ENCODE results near the gene SGPP2.
"Not testable (repeated sequence)": the region's sequence is repeated elsewhere in the genome, so short reads cannot be mapped to it uniquely, and the experiment has no call there.

Gene SGPP2

DNA sequence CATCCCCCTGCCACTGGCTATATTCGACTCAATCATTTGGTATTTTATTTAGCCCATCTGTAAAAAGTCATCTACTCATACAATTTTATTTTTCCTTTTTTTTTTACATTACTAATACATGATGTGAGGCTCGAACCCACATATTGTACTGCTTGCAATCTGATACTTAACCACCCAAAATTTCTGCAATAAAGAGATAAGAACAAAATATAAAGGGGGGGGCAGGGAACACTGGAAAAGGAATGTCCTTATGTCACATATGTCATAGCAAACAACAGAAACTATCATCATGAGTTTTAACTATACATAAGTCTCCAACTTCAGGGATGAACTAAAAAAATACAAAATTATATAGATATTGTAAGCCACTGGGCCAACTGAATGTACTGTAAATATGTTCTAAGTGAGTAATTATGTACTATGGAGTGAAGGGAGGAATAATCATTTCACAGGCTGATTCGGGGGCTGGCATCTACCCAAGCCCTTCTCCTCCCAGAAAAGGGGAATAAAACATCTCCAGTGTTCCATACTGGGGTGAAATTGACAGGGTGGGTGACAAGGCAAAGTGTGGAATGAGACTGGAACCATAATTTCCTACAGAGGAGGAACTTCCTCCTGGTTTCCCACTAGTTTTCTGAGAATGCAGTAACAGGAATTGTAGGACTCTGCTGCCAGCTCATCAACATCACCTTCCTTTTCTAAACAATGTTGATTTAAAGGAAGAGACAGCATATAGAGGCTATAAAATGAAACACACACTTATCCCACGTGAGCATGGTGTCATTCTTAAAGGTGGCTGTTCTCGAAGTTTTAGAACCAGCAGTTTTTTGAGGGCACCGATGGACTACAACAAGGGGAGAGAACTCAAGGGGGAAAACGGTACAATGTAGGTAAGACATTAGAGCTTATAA is 152.1 kb downstream of the SGPP2 start:
- DNase-seq (ENCODE audit: low read depth), result no peak

DNA sequence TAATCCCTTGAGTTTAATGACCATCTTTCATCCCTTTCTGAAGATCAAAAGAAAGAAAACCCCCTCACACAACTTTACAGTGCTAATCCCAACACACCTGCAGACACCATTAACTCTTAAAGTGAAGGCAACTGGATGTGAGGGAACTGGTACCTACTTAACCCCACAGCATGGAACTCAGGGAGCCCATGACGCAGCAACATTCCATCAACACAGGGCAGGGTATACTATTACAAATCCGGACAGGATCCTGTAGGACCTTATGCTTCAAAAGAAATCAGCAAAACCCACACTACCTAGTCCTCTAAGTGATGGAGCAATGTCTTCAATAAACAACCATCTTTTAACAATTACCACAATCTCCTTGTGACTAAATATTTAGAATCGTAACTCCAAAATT is 153.0 kb downstream of the SGPP2 start:
- no peak for DNase-seq (ENCODE audit: low read depth)

- DNase-seq (ENCODE audit: low read depth), result no peak
Measured at GRCh38 chr2:222582928-222583327, 158.6 kb downstream of the SGPP2 start.

DNA sequence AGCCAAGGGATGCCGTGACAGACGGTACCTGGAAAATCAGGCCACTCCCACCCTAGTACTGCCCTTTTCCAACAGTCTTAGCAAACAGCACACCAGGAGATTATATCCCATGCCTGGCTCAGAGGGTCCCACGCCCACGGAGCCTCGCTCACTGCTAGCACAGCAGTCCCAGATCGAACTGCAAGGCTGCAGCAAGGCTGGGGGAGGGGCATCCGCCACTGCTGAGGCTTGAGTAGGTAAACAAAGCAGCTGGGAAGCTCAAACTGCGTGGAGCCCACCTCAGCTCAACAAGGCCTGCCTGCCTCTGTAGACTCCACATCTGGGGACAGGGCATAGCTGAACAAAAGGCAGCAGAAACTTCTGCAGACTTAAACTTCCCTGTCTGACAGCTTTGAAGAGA is 160.2 kb downstream of the SGPP2 start:
- not testable (repeated sequence) for DNase-seq (ENCODE audit: low read depth)

DNA sequence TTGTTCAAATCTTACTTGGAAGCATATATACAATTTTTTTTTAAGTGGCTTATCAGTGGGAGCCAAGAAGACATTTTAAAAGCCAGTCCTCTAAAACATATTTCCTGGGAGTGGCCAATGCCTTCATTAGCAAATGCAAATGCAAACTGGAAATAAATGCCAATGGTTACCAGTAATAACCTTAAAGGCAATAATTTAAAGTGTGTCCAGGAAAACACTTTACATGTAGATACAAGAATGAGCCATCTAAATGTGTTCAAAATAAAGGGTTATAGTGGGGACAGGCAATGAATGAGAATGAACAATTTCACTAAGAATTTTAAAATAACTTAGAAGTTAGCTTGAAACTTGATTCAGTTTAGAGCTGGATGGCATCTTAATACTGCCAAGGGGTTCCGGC is 167.3 kb downstream of the SGPP2 start:
- DNase-seq (ENCODE audit: low read depth), result no peak

- no peak for DNase-seq (ENCODE audit: low read depth)
Measured at GRCh38 chr2:222592176-222592575, 167.8 kb downstream of the SGPP2 start.

DNA sequence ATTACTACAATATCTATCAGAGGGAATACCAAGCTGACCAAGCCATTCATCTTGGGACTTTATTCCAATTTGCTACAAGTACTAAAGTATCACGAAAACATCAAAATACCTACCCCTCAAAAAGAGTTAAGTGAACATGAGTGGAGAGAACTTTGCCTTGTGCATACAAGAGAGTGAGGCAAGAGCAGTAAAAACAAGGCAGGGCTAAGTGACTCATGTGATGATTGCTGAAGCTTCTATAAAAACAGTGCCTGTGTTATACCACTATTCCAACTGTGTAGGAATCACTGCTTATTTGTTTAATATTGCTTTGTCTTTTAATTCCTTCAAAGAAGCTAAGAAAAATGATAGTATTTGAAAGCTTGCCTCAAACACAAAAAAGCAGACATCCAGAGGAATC is 170.3 kb downstream of the SGPP2 start:
- DNase-seq (ENCODE audit: low read depth), result peak; percentile 55

DNA sequence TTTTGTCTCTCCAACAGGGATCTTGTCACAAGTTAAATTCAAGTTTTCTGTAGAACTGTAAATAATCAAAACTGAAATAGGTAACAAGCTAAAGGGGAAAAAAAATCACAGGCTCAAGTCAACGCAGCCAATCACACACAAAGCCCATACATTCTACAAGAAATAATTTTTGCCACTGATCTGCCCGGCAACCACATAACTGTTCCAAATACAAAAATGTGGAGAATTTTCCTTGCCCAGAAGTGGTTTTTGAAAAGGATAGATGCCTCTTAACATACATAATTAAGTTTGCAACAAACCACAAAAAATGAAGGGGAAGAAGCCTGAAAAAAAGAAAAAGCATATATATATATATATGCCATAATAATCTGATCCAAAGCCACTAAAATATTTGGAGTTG is 171.2 kb downstream of the SGPP2 start:
- DNase-seq (ENCODE audit: low read depth), result no peak

DNA sequence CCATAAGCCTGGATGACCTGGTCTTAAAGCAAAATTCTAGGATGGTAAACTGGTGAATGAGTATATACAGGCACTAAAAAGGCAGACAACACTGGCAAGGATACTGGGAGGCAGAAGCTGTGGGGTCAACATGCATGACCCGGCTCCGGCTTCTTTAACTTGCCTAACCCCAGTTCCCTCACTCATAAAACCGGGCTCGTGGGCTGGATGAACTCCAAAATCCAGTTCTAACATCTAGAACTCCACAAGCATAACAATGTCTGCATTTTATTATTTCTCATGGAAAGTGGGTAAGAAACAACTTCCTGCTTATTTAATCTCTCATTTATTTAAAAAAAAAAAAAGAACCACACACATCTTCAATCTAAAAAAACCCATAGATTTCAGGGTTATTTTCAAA is 174.3 kb downstream of the SGPP2 start:
- DNase-seq (ENCODE audit: low read depth), result no peak

DNA sequence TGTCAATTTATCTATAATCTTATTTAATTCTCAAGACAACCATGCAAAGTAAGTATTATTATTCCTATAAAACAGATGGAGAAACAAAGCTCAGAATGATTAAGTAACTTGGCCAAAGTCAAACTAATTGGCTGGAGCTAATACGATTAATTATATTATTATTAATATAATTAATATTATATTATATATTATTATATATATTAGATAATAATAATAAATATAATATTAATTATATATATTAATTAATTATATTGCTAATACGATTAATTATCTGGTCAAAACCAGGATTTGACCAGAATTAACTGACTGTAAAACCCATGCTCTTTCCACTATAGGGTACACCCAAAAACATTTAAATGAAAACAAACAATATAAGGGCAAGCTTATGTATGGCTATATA is 179.2 kb downstream of the SGPP2 start:
- DNase-seq (ENCODE audit: low read depth), result no peak

DNA sequence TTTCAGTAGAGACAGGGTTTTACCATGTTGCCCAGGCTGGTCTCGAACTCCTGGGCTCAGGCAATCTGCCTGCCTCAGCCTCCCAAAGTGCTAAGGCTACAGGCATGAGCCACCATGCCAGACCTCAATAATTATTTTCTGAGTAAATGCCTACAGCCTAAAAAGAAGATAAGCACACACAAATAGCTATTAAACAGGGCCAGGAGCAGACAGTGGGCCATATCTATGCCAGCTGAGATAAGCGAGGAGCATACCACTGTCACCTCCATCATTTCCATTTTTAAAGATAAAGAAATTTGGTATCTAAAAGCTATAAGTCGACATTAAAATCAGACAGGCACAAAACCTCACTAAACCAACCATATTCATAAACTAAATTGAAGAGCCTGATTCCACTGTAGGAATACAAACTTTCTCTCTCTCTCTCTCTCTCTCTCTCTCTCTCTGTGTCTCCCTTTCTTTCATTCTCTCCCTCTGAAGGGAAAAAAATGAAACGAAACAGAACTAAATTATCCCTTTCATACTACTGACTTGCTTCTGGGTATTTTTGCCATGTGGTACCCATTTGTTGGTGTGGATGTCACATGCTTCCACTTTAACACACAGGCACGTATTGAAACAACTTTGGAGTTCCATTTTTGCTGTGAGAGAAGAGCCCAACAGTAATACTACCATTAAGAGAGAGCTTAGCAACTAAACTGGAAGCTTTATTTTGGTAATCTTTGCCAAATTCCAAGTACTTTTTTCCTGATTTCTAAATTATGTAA is 180.6 kb downstream of the SGPP2 start:
- no peak for DNase-seq (ENCODE audit: low read depth)

DNA sequence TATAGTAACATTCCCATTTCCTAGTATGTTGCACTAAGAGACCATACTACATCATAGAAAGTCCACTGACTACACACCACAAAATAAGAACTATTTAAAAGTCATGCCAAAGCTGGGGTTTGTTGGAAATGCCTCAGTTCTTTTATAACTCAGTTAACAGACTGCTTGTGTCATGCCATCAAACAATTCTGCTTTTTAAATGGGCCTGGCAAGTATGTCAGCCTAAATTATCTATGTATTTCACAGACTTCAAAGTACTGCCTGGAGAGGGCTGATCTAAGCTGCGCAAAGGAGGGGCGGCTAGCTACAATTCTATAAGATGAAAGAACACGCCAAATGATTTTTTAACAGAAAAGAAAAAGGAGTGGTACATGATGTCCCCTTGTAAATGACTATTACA is 182.0 kb downstream of the SGPP2 start:
- no peak for DNase-seq (ENCODE audit: low read depth)

GRCh38 chr2:222608081-222608480 is 183.7 kb downstream of the SGPP2 start:
- no peak for DNase-seq (ENCODE audit: low read depth)

DNA sequence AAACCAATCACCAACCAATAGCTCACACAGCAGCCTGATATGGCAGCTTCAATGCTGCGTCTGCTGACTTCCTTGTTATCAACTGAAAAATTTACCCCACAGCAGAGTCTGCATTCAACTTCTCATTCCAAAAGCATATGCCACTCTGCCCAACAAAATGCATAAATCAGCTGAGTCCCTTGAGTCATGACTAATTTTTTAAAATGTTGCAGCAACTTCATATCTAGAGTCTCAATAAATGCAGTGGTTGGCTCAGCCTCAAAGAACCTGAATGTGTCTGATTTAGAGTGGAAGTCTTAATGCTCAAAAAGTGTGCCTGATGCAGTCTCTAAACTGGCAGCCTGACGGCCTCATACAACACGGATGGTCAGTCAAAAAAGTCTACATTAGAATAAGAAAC is 185.0 kb downstream of the SGPP2 start:
- no peak for DNase-seq (ENCODE audit: low read depth)
